GM15510 (cell line): ENCODE measurements around the gene STUM.

Source experiments
- POLR2A ChIP-seq: IDR thresholded peaks from 3 replicates; pipeline ENCODE4 v1.6.1; 2011; ENCODE audit warnings: borderline replicate concordance; ENCODE audit not compliant: insufficient read length; ENCODE audit errors: extremely low read depth

STUM gene

GRCh38 chr1:226530591-226530990 lies 18.0 kb upstream of the STUM start:
- TF ChIP-seq POLR2A = no peak

GRCh38 chr1:226531360-226532093 lies 17.0 kb upstream of the STUM start:
- TF ChIP-seq POLR2A = no peak

- no peak for TF ChIP-seq POLR2A
Measured at GRCh38 chr1:226532553-226532952, 16.0 kb upstream of the STUM start.

GRCh38 chr1:226533220-226533619 lies 15.3 kb upstream of the STUM start:
- no peak for TF ChIP-seq POLR2A

- TF ChIP-seq POLR2A = no peak
Measured at GRCh38 chr1:226534098-226534497, 14.5 kb upstream of the STUM start.

- no peak for TF ChIP-seq POLR2A
Measured at GRCh38 chr1:226534645-226535044, 13.9 kb upstream of the STUM start.

- TF ChIP-seq POLR2A = no peak
Measured at GRCh38 chr1:226535666-226536065, 12.9 kb upstream of the STUM start.

GRCh38 chr1:226541231-226541630 lies 7.3 kb upstream of the STUM start:
- no peak for TF ChIP-seq POLR2A

GRCh38 chr1:226541631-226542622 lies 6.6 kb upstream of the STUM start:
- no peak for TF ChIP-seq POLR2A

- no peak for TF ChIP-seq POLR2A
Measured at GRCh38 chr1:226542623-226543103, 5.9 kb upstream of the STUM start.

GRCh38 chr1:226545836-226546596 lies 2.5 kb upstream of the STUM start:
- TF ChIP-seq POLR2A = no peak

GRCh38 chr1:226546926-226547325 lies 1.6 kb upstream of the STUM start:
- no peak for TF ChIP-seq POLR2A

- no peak for TF ChIP-seq POLR2A
Measured at GRCh38 chr1:226547754-226548191, 791 bp upstream of the STUM start.

GRCh38 chr1:226549094-226549936 lies 751 bp downstream of the STUM start:
- no peak for TF ChIP-seq POLR2A
